ENCODE data around the gene DPF3. TPM values are rescaled to one million over a fixed set of nuclear protein-coding genes. Genes with fewer than 3 reads are reported as not detected.

The DPF3 gene
- total RNA-seq, 1 donor from 2014 or later = 0.11 TPM

DNA sequence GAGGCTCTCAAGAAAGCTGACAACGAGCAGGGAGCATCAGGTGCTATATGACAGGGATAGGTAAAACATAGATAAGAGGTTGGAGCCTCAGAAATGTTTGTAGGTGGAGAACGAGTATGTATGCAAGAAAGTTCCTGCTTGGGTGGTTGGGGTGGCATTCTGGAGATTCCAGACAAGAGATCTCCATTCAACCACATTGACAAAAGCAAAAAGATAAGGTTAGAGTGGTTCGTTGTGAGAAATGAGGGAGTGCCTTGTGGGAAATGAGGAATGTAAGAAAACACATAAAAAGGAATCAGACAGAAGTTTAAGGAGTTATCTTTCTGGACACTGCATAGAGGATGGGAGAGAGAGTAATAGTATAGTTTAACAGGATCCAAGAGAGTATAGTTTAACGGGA, 290.3 kb downstream of the DPF3 start:
- H3K27ac ChIP-seq = no peak overlapping the region
- no peak for TF ChIP-seq CTCF (IDR thresholded peaks at IDR 0.05)
- no peak overlapping the region for H3K4me3 ChIP-seq
- H3K36me3 ChIP-seq = no peaks in the 10 kb centered on the region
- intact Hi-C loops (cut with DNase I) = no loop called here
- no peaks in the 10 kb centered on the region for H3K4me1 ChIP-seq
- H3K27me3 ChIP-seq = no peaks in the 10 kb centered on the region
- H3K9me3 ChIP-seq = no peaks in the 10 kb centered on the region
- DNase-seq (ENCODE audit: low spot score in 2 of 2) = peak in 1 of 2 donors; percentile 8

- no peak for DNase-seq (ENCODE audit: low spot score in 2 of 2)
- no peak for TF ChIP-seq CTCF (IDR thresholded peaks at IDR 0.05)
- Histone ChIP-seq H3K9me3 (no peaks in the 10 kb centered on the region), H3K4me3 (no peak overlapping the region), H3K4me1 (no peaks in the 10 kb centered on the region), H3K27ac (no peak overlapping the region), H3K27me3 (no peaks in the 10 kb centered on the region), H3K36me3 (no peaks in the 10 kb centered on the region)
- intact Hi-C loops (cut with DNase I) = no loop called here
Observed at GRCh38 chr14:72600551-72601330, 293.2 kb downstream of the DPF3 start.

- no peak for DNase-seq (ENCODE audit: low spot score in 2 of 2)
- no peaks in the 10 kb centered on the region for H3K4me1 ChIP-seq
- H3K9me3 ChIP-seq = no peaks in the 10 kb centered on the region
- H3K27me3 ChIP-seq = no peaks in the 10 kb centered on the region
- no peak for TF ChIP-seq CTCF (IDR thresholded peaks at IDR 0.05)
- no peak overlapping the region for H3K27ac ChIP-seq
- no peaks in the 10 kb centered on the region for H3K36me3 ChIP-seq
- H3K4me3 ChIP-seq = no peak overlapping the region
- intact Hi-C loops (cut with DNase I) = no loop called here
Observed at GRCh38 chr14:72599579-72600470, 294.1 kb downstream of the DPF3 start.

- H3K27ac ChIP-seq = no peak overlapping the region
Observed at GRCh38 chr14:72598306-72598705, 295.6 kb downstream of the DPF3 start.

More at GRCh38 chr14:72598306-72598705, 295.6 kb downstream of the DPF3 start:
- Histone ChIP-seq H3K27me3 (no peaks in the 10 kb centered on the region), H3K36me3 (no peaks in the 10 kb centered on the region), H3K9me3 (no peaks in the 10 kb centered on the region), H3K4me1 (no peaks in the 10 kb centered on the region), H3K4me3 (no peak overlapping the region)
- intact Hi-C loops (cut with DNase I) = no loop called here
- no peak for TF ChIP-seq CTCF (IDR thresholded peaks at IDR 0.05)
- DNase-seq (ENCODE audit: low spot score in 2 of 2) = no peak

Data from ascending aorta (tissue), 2 donors.